Hindlimb muscle (tissue), 1 donor: ENCODE results near the gene WAC. TPM values are rescaled to one million over a fixed set of nuclear protein-coding genes. Genes with fewer than 3 reads are reported as not detected.
"Not testable (repeated sequence)": the region's sequence is repeated elsewhere in the genome, so short reads cannot be mapped to it uniquely, and the experiment has no call there.

ENCODE experiments used
- DNase-seq: peaks from one replicate; pipeline ENCODE4 v3.0.0-alpha.2; 2013
- polyA plus RNA-seq: library from polyadenylated mRNA; unstranded; fragments of 120-200 nt; gene quantifications from one replicate; pipeline ENCODE4 v1.2.1, GENCODE V29; 2013; ENCODE audit not compliant: insufficient read length

The WAC gene
- polyA plus RNA-seq, result 87.2 TPM

GRCh38 chr10:28532337-28533185, at the start of gene WAC:
TSS of gene WAC (plus strand) at chr10:28533118. CDS start at chr10:28533580, 462 bp downstream.
- peak; percentile 97 for DNase-seq

DNA sequence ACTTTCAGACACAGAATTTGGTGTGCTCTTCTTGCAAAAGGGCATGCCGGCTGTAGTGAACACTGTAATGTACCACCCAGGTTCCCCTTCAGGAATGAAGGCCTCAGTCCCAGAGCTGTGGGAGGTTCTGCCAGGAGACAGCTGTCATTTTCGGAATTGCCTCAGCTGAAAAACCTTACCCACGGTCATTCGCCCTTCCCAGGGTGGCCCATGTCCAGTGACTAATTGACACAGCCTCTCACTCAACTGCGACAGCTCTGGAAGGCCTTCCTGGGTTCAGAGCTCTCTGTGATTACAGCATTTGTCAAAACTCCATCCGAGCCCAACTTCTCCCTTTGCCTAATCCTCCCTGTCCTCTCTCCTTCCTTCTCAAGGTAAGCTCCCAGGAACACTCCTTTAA, 43.7 kb upstream of the WAC start:
- no peak for DNase-seq

DNA sequence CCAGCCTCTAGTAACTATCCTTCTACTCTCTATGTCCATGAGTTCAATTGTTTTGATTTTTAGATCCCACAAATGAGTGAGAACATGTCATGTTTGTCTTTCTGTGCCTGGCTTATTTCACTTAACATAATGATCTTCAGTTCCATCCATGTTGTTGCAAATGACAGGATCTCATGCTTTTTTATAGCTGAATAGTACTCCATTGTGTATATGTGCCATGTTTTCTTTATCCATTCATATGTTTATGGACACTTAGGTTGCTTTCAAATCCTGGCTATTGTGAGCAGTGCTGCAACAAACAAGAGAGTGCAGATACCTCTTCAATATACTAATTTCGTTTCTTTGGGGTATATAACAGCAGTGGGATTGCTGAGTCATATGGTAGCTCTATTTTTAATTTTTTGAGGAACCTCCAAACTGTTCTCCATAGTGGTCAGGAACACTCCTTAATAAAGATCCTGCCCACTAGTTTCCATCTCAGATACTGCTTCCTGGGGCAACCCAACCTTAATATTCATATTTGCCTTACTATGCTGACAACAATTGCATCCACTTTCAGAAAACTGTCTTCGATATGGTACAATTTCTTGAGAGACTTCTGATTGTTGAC, 42.6 kb upstream of the WAC start:
- not testable (repeated sequence) for DNase-seq

GRCh38 chr10:28492116-28492920, 40.6 kb upstream of the WAC start:
- DNase-seq, result no peak

DNA sequence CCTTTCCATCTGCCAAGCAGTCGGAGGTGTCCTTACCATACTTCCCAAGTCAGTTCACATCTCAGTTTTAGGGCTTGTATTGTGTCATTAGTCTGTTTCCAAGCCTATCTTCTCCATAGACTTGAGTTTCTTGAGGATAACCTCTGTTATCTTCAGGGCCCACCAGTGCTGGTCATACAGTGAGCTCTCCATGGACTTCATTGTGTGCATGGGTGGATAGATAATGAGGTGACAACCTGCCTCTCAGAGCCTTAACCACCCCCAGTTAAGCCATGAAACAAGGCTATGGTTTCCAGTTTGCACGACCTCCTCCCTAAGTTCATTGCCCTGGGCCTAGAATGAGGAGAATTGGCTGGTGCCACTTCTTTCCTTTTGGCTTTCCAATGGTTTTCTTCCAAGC, 38.5 kb upstream of the WAC start:
- DNase-seq, result no peak

GRCh38 chr10:28495084-28495483, 37.8 kb upstream of the WAC start:
- DNase-seq, result no peak

DNA sequence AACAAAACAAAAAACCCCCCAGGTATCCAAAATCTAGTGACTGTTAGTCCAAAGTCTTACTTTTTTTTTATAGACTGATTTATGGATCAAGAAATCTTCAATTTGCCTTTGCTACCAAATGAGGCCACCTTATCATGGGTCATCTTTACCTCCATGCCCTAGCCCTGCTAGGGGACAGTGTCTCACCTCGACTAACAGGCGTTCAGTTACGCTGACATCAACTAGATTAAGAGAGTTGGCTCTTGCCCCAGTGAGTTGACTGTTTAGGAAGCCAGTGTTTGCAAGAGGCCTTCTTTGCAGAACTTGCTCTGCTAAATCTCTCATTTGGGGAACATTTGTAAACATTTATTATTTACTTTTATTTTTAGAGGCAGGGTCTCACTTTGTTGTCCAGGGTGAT, 36.9 kb upstream of the WAC start:
- no peak for DNase-seq

- DNase-seq, result no peak
These were observed 36.4 kb upstream of the WAC start for GRCh38 chr10:28496481-28496961.

DNA sequence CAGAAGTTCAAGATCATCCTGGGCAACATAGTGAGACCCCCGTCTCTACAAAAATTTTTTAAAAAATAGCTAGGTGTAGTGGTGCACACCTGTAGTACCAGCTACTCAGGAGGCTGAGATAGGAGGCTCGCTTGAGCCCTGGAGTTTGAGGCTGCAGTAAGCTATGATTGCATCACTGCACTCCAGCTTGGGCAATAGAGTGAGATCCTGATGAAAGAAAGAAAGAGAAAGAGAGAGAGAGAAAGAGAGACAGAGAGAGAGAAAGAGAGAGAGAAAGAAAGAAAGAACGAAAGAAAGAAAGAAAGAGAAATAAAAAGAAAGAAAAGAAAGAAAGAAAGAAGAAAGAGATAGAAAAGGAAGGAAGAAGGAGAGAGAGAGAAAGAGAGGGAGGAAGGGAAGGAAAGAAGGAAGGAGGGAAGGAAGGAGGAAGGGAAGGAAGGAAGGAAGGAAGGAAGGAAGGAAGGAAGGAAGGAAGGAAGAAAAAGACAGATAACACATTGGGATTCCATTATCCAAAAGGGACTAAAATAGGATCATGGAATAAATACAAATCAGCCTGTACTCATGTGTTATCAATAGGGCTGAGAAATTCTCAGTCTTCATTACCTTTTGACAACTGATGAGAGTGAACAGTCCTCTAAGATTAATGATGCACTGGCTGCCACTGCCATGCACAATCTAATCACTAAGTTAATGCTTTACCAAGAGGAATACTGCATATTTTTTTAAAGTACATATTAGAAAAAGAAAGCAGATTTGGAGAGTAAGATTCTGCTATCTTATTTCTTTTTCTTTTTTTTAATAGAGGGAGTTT, 35.4 kb upstream of the WAC start:
- DNase-seq, result no peak

DNA sequence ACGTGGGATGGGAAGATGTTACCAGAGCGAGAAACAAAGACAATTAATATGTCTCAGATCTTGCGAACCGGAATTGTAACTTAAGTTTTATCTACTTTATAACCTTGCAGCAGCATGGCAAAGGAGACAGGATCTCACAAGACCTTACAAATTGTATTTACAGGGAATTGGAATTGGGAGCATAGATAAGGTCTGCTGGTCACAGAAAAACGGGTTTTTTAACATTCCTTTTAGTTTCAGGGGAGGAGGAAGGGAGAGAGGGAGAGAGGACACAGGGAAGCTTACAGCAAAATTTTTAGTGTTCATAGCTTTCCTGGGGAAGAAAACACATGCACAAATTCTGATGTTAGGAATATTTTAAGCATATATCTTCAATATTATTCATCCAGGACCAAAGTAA, 32.7 kb upstream of the WAC start:
- DNase-seq, result not testable (repeated sequence)

DNA sequence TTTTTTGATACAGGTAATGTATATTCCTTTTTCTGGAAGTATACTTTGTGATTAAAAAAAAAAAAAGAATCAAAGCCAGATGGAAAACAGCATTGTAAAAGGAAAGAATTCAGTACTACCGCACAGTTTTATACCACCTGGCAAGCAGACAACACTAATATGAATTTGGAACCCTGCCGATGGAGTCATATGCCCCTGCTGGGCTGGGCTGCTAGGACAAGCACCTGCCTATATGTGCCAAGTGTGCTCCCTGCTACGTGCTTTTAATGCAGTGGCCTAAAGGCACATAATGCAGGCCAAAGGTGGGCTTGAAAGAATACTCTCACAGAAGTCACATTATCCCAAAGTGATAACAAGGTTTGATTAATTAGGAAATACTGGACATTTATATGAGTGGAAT, 29.8 kb upstream of the WAC start:
- DNase-seq, result peak; percentile 18

DNA sequence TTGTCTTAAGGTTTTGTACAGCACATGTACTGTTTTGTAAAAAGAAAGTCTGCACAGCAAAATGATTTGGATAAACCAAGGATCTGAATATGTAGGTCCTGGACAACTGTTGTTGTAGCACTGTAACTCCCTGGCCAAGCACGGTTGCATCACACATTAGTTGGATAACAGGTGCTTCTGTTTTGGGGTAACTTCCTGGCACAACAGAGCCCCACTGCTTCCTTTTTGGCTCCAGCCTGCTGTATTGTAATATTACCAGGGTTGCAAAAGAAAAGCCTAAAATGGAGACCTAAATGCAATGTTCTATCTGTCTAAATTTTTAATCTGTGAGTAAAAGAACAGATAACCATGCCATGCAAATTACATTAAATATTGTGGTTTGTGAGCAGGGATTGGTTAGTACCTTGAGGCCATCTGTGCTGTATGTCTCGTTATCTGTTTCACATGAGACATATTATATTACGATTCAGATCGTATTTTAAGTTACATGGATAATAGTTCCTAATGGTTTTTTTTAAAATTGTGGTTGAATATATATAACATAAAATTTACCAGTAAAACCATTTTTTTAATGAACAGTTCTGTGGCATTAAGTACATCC, 27.5 kb upstream of the WAC start:
- DNase-seq, result no peak

GRCh38 chr10:28508304-28508925, 24.5 kb upstream of the WAC start:
- DNase-seq, result no peak

- DNase-seq, result no peak
These were observed 23.6 kb upstream of the WAC start for GRCh38 chr10:28509286-28509685.

GRCh38 chr10:28514648-28515047, 18.3 kb upstream of the WAC start:
- DNase-seq, result no peak

DNA sequence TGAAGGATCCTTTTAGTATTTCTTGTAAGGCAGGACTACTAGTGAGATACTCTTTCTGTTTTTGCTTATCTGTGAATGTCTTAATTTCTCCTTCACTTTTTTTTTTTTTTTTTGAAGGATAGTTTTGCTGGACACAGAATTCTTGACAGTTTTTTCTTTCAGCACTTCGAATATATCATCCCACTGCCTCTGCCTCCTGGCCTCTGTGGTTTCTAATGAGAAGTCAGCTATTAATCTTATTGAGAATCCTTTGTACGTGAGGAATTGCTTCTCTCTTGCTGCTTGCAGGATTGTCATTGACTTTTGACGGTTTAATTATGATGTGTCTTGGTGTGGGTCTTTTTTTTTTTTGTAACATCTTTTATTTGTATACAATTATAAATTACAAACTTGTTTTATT, 12.6 kb upstream of the WAC start:
- no peak for DNase-seq

GRCh38 chr10:28520828-28521227, 12.1 kb upstream of the WAC start:
- not testable (repeated sequence) for DNase-seq

DNA sequence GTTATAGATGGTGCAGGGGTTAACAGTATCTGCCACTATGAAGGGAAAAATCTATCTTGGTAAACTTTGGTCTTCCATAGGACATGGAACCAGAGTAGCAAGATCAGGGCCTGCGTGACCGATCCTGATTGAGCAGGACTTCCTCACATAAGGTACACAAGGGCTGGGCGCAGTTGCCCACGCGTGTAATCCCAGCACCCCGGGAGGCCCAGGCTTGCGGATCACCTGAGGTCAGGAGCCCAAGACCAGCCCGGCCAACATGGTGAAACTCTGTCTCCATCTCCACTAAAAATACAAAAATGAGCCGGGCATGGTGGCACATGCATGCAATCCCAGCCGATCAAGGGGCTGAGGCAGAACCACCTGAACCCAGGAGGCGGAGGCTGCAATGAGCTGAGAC, 11.0 kb upstream of the WAC start:
- not testable (repeated sequence) for DNase-seq

GRCh38 chr10:28523725-28524252, 9.1 kb upstream of the WAC start:
- DNase-seq, result no peak

DNA sequence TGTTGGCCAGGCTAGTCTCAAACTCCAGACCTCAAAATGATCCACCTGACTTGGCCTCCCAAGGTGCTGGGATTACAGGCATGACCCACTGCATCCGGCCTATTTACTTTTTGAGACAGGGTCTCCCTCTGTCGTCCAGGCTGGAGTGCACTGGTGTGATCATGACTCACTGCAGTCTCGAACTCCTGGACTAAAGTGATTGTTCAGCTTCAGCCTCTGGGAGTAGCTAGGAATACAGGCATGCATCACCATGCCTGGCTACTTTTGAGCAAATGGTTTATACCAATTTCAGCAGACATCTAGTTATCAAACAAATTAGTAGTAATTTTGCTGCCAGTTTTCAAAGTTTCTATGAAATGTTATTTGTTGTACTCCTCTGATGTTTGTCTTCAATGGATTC, 2.2 kb upstream of the WAC start:
- no peak for DNase-seq

DNA sequence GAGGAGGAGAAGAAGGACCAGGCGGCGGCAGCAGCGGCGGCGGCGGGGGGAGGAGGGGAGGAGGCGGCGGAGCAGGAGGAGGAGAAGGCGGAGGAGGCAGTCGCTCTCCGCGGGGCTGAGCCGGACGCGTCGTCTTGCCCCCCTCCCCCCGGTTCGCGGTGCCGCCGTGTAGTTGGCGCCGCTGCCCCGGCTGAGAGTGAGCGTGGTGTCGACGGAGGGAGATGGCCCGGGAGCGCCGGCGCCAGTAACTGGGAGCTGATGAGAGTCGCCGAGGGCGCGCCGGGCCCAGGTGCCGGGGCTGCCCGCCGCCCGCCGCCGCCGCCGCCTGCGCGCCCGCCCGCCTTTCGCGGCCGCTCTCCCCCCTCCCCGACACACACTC, 257 bp downstream of the WAC start:
- no peak for DNase-seq
